Heart left ventricle (tissue), 13 donors: ENCODE data around the gene RAD51B.

Experiments used
- CTCF ChIP-seq, 12 donors: fragments of 200-600 bp; sonication (generic) in 4 of 12; IDR thresholded peaks; one replicate each; pipeline versions ENCODE4 v1.5.0 to v1.8.0; 2018 to 2022; ENCODE audit warnings: antibody characterized with exemption in 12 of 12, mild to moderate bottlenecking in 5 of 12
- POLR2A ChIP-seq, 2 donors: fragments of 450-650 bp; IDR thresholded peaks; one replicate each; pipeline ENCODE4 v1.6.1; 2017; ENCODE audit warnings: antibody characterized with exemption in 2 of 2, mild to moderate bottlenecking in 2 of 2, moderate library complexity in 2 of 2
- donor health status: ischemic (EF 13 %, LVEDD 7.1; RV severe dilation, severe dysfunction).
- donor health status: DM: no; HTN: yes; CAD: no.
- donor health status: DM: no; HTN: no; CAD: no.
- donor health status: ischemic (EF 25% LVEDD 6.9; RV normal size, moderate dysfunction).
- donor health status: ischemic (EF 25% LVEDD 5.7; RV mildly dilated, moderate dysfunction).
- donor health status: ischemic (EF 35%, LVEDD 5.7; RV mildly dilated, moderate dysfunction).
- donor health status: nonischemic (EF 11% LVEDD 7.7; RV severe dilation, severe dysfunction).
- donor health status: DM: yes; HTN: yes; CAD: no.
- donor health status: PGD.
- donor health status: ischemic (EF 29% LVEDD 5.4; RV normal size, mild dysfunction).
- donor health status: nonischemic (EF 23%, LVEDD 6.1; RV moderate dilation, normal function).

- TF ChIP-seq CTCF (IDR thresholded peaks at IDR 0.05) (no peak), POLR2A (IDR thresholded peaks at IDR 0.05) (no peak)
Measured at GRCh38 chr14:68355415-68355814, 535.8 kb downstream of the RAD51B start.
